Smooth muscle cell (in vitro differentiated cells): ENCODE measurements around the gene MAPKAPK3. TPM values are rescaled to one million over a fixed set of nuclear protein-coding genes. Genes with fewer than 3 reads are reported as not detected.

Source experiments
- DNase-seq: peaks from one replicate; lab custom pipeline; 2025; ENCODE audit not compliant: unreplicated experiment; lab: John Stamatoyannopoulos, UW
- H2AFZ ChIP-seq: fragments of 200-600 bp; sonication (generic); 2 replicates; pipeline ENCODE4 v1.6.0; 2016; ENCODE audit warnings: antibody characterized with exemption, low read depth, mild to moderate bottlenecking
- H3F3A ChIP-seq: fragments of 200-600 bp; sonication (generic); 2 replicates; pipeline ENCODE4 v1.6.0; 2017; ENCODE audit warnings: antibody characterized with exemption, low read depth
- H3K27ac ChIP-seq: fragments of 200-600 bp; sonication (generic); 2 replicates; pipeline ENCODE4 v1.5.1; 2016; ENCODE audit warnings: low read depth, mild to moderate bottlenecking
- H3K27me3 ChIP-seq: fragments of 200-600 bp; sonication (generic); 2 replicates; pipeline ENCODE4 v1.6.1; 2016; ENCODE audit warnings: low read depth, mild to moderate bottlenecking
- H3K36me3 ChIP-seq: fragments of 200-600 bp; sonication (generic); 2 replicates; pipeline ENCODE4 v1.5.1; 2016; ENCODE audit warnings: low read depth
- H3K4me1 ChIP-seq: fragments of 200-600 bp; sonication (generic); 2 replicates; pipeline ENCODE4 v1.5.1; 2016; ENCODE audit warnings: low read depth
- H3K4me2 ChIP-seq: fragments of 200-600 bp; sonication (generic); 2 replicates; pipeline ENCODE4 v1.6.0; 2016; ENCODE audit warnings: mild to moderate bottlenecking
- H3K4me3 ChIP-seq: fragments of 200-600 bp; sonication (generic); 2 replicates; pipeline ENCODE4 v1.5.1; 2016; ENCODE audit warnings: mild to moderate bottlenecking
- H3K79me2 ChIP-seq: fragments of 200-600 bp; sonication (generic); 2 replicates; pipeline ENCODE4 v1.6.0; 2016; ENCODE audit warnings: low read depth, mild to moderate bottlenecking
- H3K9ac ChIP-seq: fragments of 200-600 bp; sonication (generic); 2 replicates; pipeline ENCODE4 v1.6.0; 2016; ENCODE audit warnings: low read depth
- H3K9me3 ChIP-seq: fragments of 200-600 bp; sonication (generic); replicated peaks from 2 replicates; pipeline ENCODE4 v1.5.1; 2016; ENCODE audit warnings: low read depth
- H4K20me1 ChIP-seq: fragments of 200-600 bp; sonication (generic); 2 replicates; pipeline ENCODE4 v1.6.0; 2016; ENCODE audit warnings: low read depth
- WGBS: methylation state at CpG from one replicate; pipeline ENCODE4 v1.1.7; 2016; ENCODE audit warnings: low lambda C conversion rate; 5-methylcytosine and 5-hydroxymethylcytosine counted together
- polyA plus RNA-seq: library from polyadenylated mRNA; unstranded; fragments of >200 nt; fragmentation: Nextera tagmentation; extraction: Ambion mirVana; gene quantifications from 2 replicates; pipeline ENCODE4 v1.2.1, GENCODE V29; 2016
- total RNA-seq: library from RNA; depleted of rRNA; stranded (reverse); fragments of >200 nt; gene quantifications from 2 replicates; pipeline ENCODE4 v1.2.3, GENCODE V29; 2014
- TF ChIP-seq, protein P1 (sequence below): fragments of 200-600 bp; sonication (generic); IDR thresholded peaks from 2 replicates; pipeline ENCODE4 v1.5.1; 2017; ENCODE audit warnings: borderline replicate concordance, mild to moderate bottlenecking, antibody characterized with exemption; ENCODE audit not compliant: insufficient read depth, poor library complexity, severe bottlenecking

Gene MAPKAPK3
- total and polyA plus RNA-seq, 2 experiments from 2014 or later, result 17.1 to 18.7 TPM

DNA sequence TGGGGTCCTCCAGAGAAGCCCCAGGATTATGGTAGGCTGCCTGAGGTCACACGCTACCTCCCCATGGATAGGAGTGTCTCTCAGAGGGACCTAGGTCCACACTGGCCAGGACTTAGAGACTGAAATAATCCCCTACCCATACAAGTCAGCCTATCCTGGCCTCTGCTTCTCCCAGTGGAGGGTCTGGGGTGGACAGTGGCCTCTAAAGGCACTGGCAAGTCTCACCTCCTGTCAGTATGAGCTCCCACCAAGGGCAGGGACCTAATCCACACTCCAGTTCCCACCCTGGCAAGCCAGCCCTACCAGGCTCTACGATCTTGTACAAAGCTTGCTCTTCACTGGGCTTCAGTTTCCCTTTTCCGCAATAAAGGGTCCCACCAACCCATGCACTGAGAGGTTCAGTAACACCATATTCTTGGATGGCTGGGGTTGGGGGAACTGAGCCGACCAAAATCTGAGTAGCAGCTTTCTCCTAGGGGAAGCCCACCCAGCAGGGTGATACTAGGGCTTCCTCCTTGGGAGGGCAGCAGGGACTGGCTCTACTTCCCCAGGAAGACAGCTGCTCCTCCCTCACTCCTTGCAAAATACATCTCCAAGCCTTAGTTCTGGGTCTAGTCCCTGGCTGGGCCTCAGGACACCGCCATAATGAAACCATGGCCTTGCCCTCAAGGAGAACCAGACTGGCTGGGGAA, 7.7 kb upstream of the MAPKAPK3 start:
- H3K27me3 ChIP-seq, result no peaks in the 10 kb centered on the region
- H3K4me3 ChIP-seq, result no peak overlapping the region
- no peaks in the 10 kb centered on the region for H3F3A ChIP-seq
- DNase-seq, result no peak
- no peak overlapping the region for H3K9ac ChIP-seq
- H3K79me2 ChIP-seq, result peaks cover 14% of the 10 kb centered on the region
- H4K20me1 ChIP-seq, result peaks cover 9% of the 10 kb centered on the region
- no peaks in the 10 kb centered on the region for H3K36me3 ChIP-seq
- H3K4me1 ChIP-seq, result no peaks in the 10 kb centered on the region
- TF ChIP-seq, protein P1, sequence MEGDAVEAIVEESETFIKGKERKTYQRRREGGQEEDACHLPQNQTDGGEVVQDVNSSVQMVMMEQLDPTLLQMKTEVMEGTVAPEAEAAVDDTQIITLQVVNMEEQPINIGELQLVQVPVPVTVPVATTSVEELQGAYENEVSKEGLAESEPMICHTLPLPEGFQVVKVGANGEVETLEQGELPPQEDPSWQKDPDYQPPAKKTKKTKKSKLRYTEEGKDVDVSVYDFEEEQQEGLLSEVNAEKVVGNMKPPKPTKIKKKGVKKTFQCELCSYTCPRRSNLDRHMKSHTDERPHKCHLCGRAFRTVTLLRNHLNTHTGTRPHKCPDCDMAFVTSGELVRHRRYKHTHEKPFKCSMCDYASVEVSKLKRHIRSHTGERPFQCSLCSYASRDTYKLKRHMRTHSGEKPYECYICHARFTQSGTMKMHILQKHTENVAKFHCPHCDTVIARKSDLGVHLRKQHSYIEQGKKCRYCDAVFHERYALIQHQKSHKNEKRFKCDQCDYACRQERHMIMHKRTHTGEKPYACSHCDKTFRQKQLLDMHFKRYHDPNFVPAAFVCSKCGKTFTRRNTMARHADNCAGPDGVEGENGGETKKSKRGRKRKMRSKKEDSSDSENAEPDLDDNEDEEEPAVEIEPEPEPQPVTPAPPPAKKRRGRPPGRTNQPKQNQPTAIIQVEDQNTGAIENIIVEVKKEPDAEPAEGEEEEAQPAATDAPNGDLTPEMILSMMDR, result no peak
- H3K27ac ChIP-seq, result no peak overlapping the region
- 98% methylated on average over 5 of the region's 5 CpGs for WGBS
- peak overlapping the region; percentile 93 for H3K4me2 ChIP-seq
- H2AFZ ChIP-seq, result no peak overlapping the region
- H3K9me3 ChIP-seq, result no peaks in the 10 kb centered on the region

DNA sequence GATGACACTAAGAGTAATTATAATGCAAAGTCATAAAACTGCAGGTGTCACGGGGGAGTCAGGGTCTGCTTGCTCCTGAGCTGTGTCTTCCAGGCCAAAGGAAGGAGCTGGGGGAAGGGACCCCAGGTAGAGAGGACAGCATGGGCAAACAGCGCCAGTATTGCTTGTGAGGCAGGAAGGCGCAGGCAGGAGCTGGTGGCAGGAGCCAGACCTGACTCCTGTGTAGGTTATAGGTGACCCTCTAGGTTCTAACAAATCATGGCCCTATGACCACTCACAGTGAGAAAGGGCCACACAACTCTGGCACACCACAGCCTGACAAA, 7.2 kb upstream of the MAPKAPK3 start:
- H3K9ac ChIP-seq, result no peak overlapping the region
- TF ChIP-seq, protein P1, result no peak
- peaks cover 9% of the 10 kb centered on the region for H4K20me1 ChIP-seq
- H3F3A ChIP-seq, result no peaks in the 10 kb centered on the region
- peaks cover 14% of the 10 kb centered on the region for H3K79me2 ChIP-seq
- 98% methylated on average over 3 of the region's 3 CpGs for WGBS
- no peak overlapping the region for H2AFZ ChIP-seq
- no peak for DNase-seq
- H3K9me3 ChIP-seq, result no peaks in the 10 kb centered on the region
- H3K27ac ChIP-seq, result no peak overlapping the region
- H3K4me1 ChIP-seq, result no peaks in the 10 kb centered on the region
- H3K4me3 ChIP-seq, result no peak overlapping the region
- H3K36me3 ChIP-seq, result no peaks in the 10 kb centered on the region
- no peaks in the 10 kb centered on the region for H3K27me3 ChIP-seq
- peak overlapping the region; percentile 93 for H3K4me2 ChIP-seq

- 96% methylated on average over 6 of the region's 6 CpGs for WGBS
- TF ChIP-seq, protein P1, result no peak
- H3K9ac ChIP-seq, result peak overlapping the region; percentile 67
- DNase-seq, result no peak
- H3K9me3 ChIP-seq, result no peaks in the 10 kb centered on the region
- no peak overlapping the region for H3K27ac ChIP-seq
- no peaks in the 10 kb centered on the region for H3K36me3 ChIP-seq
- peaks cover 9% of the 10 kb centered on the region for H4K20me1 ChIP-seq
- H3K4me2 ChIP-seq, result peak overlapping the region; percentile 93
- no peak overlapping the region for H2AFZ ChIP-seq
- no peaks in the 10 kb centered on the region for H3F3A ChIP-seq
- H3K79me2 ChIP-seq, result peaks cover 14% of the 10 kb centered on the region
- no peaks in the 10 kb centered on the region for H3K27me3 ChIP-seq
- H3K4me1 ChIP-seq, result no peaks in the 10 kb centered on the region
- H3K4me3 ChIP-seq, result peak overlapping the region; percentile 67
Observed at GRCh38 chr3:50610181-50610971, 6.6 kb upstream of the MAPKAPK3 start.
